Measurements from ENCODE around the gene DCST2.

Gene DCST2

DNA sequence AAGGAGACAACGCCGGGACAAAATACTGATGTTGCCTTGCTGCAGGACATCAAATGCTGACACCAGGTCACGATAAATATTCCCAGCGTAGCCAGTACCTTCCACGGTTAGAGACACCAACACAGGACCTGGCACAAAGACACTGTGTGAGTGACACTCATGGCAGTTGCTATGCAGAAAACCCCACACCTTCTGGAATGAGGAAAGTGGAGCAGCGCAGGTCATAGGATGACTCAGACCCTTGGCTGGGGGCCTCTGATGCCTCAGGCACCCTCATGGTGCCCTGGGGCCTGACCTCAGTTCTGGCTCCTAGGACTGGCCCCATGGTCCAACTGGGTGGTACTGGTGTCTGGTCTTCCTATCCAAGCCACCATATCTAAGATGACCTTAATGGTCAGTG is 7.0 kb downstream of the DCST2 start:
- Histone ChIP-seq H3K9ac (ENCODE audit: low read length in 5 of 5) (no peak overlapping the region), H3K4me3 (ENCODE audit: low read depth in 1 of 5, low read length in 5 of 5) (no peak overlapping the region), H3K36me3 (ENCODE audit: control insufficient read depth in 5 of 5, insufficient read depth in 5 of 5, low read length in 5 of 5) (no peaks in the 10 kb centered on the region), H3K27ac (ENCODE audit: low read depth, low read length) (no peak overlapping the region), H3K4me1 (ENCODE audit: control insufficient read depth in 5 of 5, insufficient read depth in 5 of 5, low read length in 5 of 5) (no peaks in the 10 kb centered on the region), H3K27me3 (ENCODE audit: control insufficient read depth in 5 of 5, insufficient read depth in 4 of 5, low read length in 5 of 5) (no peaks in the 10 kb centered on the region), H3K9me3 (ENCODE audit: control insufficient read depth in 5 of 5, low read length in 5 of 5) (no peaks in the 10 kb centered on the region)

DNA sequence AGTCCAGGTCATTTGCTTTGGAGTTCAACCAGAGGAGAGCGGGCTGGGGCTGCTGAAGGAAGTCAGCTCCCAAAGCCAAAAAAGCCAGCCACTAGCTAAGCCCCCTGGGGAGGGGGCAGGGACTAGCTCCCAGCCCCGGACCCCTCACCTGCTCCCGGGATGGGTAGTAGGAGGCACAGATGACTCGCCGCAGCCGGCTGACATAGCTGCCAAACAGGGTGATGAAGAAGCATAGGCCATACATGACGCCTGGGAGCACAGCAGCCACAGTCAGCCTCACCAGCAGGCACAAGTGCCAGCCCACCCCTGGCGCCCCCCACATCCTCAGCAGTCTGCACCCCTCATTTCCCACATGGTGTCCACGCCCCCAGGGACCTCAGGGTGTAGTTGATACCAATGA is 7.4 kb downstream of the DCST2 start:
- Histone ChIP-seq H3K4me3 (ENCODE audit: low read depth in 1 of 5, low read length in 5 of 5) (no peak overlapping the region), H3K36me3 (ENCODE audit: control insufficient read depth in 5 of 5, insufficient read depth in 5 of 5, low read length in 5 of 5) (no peaks in the 10 kb centered on the region), H3K9ac (ENCODE audit: low read length in 5 of 5) (no peak overlapping the region), H3K27ac (ENCODE audit: low read depth, low read length) (no peak overlapping the region), H3K9me3 (ENCODE audit: control insufficient read depth in 5 of 5, low read length in 5 of 5) (no peaks in the 10 kb centered on the region), H3K27me3 (ENCODE audit: control insufficient read depth in 5 of 5, insufficient read depth in 4 of 5, low read length in 5 of 5) (no peaks in the 10 kb centered on the region), H3K4me1 (ENCODE audit: control insufficient read depth in 5 of 5, insufficient read depth in 5 of 5, low read length in 5 of 5) (no peaks in the 10 kb centered on the region)

DNA sequence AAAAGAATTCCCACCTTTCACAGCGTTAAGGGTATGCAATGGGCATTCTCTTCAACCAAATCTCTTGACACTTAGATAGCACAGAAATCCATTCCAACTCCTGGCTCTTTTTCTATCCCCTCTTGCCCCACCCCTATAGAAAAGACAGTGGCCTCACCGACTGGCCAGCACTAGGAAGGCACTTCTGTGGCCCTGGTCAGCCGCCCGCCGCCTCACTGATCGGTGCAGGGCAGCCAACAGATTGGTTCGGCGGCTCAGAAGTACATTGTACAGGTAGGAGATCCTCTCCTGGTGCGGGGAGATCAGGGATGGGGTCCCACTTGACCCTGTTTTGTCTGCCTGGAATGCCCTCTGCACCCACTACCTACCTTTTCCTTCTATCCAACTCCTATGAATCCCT is 9.3 kb downstream of the DCST2 start:
- Histone ChIP-seq H3K27me3 (ENCODE audit: control insufficient read depth in 5 of 5, insufficient read depth in 4 of 5, low read length in 5 of 5) (no peaks in the 10 kb centered on the region), H3K4me1 (ENCODE audit: control insufficient read depth in 5 of 5, insufficient read depth in 5 of 5, low read length in 5 of 5) (peaks cover 0 to 4% (median under 1%) of the 10 kb centered on the region in 5 donors), H3K9ac (ENCODE audit: low read length in 5 of 5) (no peak overlapping the region), H3K4me3 (ENCODE audit: low read depth in 1 of 5, low read length in 5 of 5) (no peak overlapping the region), H3K27ac (ENCODE audit: low read depth, low read length) (no peak overlapping the region), H3K9me3 (ENCODE audit: control insufficient read depth in 5 of 5, low read length in 5 of 5) (no peaks in the 10 kb centered on the region), H3K36me3 (ENCODE audit: control insufficient read depth in 5 of 5, insufficient read depth in 5 of 5, low read length in 5 of 5) (no peaks in the 10 kb centered on the region)

DNA sequence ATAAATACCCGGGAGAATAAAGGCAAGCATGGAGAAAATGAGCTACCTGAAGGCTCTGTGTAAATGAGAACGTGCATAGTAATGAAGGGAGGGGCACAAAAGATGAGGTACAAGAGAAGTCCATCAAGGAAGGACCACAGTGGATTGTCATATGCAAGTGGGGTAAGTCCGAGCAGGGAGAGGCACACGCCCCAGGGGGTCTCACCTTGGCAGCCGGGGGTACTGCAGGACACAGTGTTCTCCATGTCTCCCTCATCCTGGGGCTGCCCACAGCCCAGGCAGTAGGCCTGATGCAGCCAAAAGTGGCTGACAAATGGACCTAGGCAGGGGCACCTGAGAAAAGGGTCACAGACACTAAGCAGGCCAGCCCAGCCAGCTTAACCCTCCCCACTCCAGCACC is 10.0 kb downstream of the DCST2 start:
- Histone ChIP-seq H3K27ac (ENCODE audit: low read depth, low read length) (no peak overlapping the region), H3K4me3 (ENCODE audit: low read depth in 1 of 5, low read length in 5 of 5) (no peak overlapping the region), H3K4me1 (ENCODE audit: control insufficient read depth in 5 of 5, insufficient read depth in 5 of 5, low read length in 5 of 5) (peaks cover 0 to 11% (median 8%) of the 10 kb centered on the region in 5 donors), H3K27me3 (ENCODE audit: control insufficient read depth in 5 of 5, insufficient read depth in 4 of 5, low read length in 5 of 5) (no peaks in the 10 kb centered on the region), H3K36me3 (ENCODE audit: control insufficient read depth in 5 of 5, insufficient read depth in 5 of 5, low read length in 5 of 5) (no peaks in the 10 kb centered on the region), H3K9ac (ENCODE audit: low read length in 5 of 5) (no peak overlapping the region), H3K9me3 (ENCODE audit: control insufficient read depth in 5 of 5, low read length in 5 of 5) (no peaks in the 10 kb centered on the region)

DNA sequence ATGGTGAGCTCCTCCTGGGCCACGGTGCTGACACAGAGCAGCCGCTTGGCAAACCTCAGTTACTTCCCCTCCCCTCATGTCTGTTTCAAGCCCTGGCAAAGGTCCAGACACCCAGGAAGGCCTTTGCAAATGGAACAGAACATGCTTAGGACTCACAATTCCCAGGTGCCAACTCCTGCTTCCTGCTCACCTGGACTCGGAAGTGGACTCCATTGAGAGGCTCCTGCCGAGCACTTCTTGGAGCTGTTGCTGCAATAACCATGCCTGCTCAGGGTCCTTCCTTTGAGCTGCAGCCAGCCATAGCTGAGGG is 10.7 kb downstream of the DCST2 start:
- Histone ChIP-seq H3K9me3 (ENCODE audit: control insufficient read depth in 5 of 5, low read length in 5 of 5) (no peaks in the 10 kb centered on the region), H3K36me3 (ENCODE audit: control insufficient read depth in 5 of 5, insufficient read depth in 5 of 5, low read length in 5 of 5) (no peaks in the 10 kb centered on the region), H3K27ac (ENCODE audit: low read depth, low read length) (no peak overlapping the region), H3K4me1 (ENCODE audit: control insufficient read depth in 5 of 5, insufficient read depth in 5 of 5, low read length in 5 of 5) (peaks cover 0 to 19% (median 13%) of the 10 kb centered on the region in 5 donors), H3K4me3 (ENCODE audit: low read depth in 1 of 5, low read length in 5 of 5) (no peak overlapping the region), H3K27me3 (ENCODE audit: control insufficient read depth in 5 of 5, insufficient read depth in 4 of 5, low read length in 5 of 5) (no peaks in the 10 kb centered on the region), H3K9ac (ENCODE audit: low read length in 5 of 5) (no peak overlapping the region)

DNA sequence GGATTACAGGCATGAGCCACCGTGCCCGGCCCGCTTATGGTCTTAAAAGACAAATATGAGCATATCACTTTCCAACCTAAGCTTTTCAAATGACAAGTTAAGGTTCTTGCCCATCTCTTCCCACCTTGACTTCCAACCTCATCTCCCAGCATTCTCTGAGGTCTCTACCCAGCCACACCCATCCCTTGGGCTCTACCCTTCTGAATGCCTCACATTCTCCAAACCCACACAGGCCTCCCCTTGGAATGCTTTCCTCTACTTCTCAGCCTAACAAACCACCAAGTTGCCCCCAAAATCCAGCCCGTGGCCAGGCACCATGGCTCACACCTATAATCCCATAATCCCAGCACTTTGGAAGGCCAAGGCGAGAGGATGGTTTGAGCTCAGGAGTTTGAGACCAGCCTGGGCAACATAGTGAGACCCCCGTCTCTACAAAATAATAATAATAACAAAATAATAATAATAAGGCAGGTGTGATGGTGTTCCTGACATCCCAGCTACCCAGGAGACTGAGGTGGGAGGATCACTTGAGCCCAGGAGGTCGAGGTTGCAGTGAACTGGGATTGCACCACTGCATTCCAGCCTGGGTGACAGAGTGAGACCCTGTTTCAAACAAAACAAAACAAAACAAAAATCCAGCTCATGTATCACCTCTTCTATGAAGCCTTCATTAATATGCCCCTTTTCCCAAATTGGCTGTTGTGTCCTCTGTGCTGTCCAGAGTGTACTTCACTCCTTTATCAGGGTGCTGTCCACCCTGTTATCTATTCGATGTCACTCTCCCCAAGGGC is 11.2 kb downstream of the DCST2 start:
- Histone ChIP-seq H3K4me3 (ENCODE audit: low read depth in 1 of 5, low read length in 5 of 5) (no peak overlapping the region), H3K36me3 (ENCODE audit: control insufficient read depth in 5 of 5, insufficient read depth in 5 of 5, low read length in 5 of 5) (no peaks in the 10 kb centered on the region), H3K4me1 (ENCODE audit: control insufficient read depth in 5 of 5, insufficient read depth in 5 of 5, low read length in 5 of 5) (peaks cover 0 to 23% (median 19%) of the 10 kb centered on the region in 5 donors)

DNA sequence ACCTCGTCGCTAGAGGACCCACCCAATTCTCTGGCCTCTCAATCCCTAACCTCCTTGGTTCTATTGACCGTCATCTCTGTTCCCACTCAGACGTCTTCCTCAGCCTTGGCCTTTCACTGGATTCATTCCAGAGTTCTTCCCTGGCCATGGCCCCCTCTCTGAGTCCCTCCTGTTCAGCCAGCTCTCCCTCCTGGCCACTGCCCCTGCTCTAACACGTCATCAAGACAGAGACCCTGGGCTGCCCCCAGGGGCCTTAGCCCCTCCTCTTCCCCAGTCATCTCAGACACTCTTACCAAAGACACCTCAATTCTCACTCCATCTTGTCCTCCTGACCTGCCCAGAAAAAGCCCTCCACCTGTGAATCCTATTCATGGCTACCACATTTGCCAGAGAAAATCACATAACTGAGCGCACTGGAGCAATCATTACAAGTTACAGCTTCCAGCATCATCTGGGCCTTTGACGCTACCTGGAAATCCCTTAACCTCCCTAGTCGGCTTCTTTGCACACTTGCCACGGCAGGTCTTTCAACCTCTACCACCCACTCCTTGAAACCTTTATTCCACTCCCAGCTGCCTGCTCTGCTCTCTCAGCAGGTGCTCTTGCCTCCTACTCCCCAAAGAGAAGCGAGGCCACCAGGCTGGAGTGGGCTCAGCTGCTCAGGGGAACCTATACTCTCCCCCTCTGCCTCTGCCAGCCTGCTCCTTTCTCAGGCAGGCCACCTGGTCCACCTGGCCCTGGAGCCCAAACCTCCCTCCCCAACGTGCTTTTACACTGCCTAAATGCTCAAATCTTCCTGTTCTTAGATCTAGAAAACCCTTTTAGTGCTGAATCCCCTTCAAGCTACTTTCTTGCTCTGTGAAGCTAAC is 14.0 kb downstream of the DCST2 start:
- no peak overlapping the region for H3K4me3 ChIP-seq (ENCODE audit: low read depth in 1 of 5, low read length in 5 of 5)
- peaks cover 0 to 21% (median 17%) of the 10 kb centered on the region in 5 donors for H3K36me3 ChIP-seq (ENCODE audit: control insufficient read depth in 5 of 5, insufficient read depth in 5 of 5, low read length in 5 of 5)
- H3K4me1 ChIP-seq (ENCODE audit: control insufficient read depth in 5 of 5, insufficient read depth in 5 of 5, low read length in 5 of 5), result peaks cover 0 to 33% (median 27%) of the 10 kb centered on the region in 5 donors
- H3K9me3 ChIP-seq (ENCODE audit: control insufficient read depth in 5 of 5, low read length in 5 of 5), result no peaks in the 10 kb centered on the region
- H3K27ac ChIP-seq (ENCODE audit: low read depth, low read length), result no peak overlapping the region
- peak overlapping the region in 1 of 5 donors; percentile 58 for H3K9ac ChIP-seq (ENCODE audit: low read length in 5 of 5)
- no peaks in the 10 kb centered on the region for H3K27me3 ChIP-seq (ENCODE audit: control insufficient read depth in 5 of 5, insufficient read depth in 4 of 5, low read length in 5 of 5)

More for the DNA sequence above, 11.2 kb downstream of the DCST2 start:
- no peaks in the 10 kb centered on the region for H3K27me3 ChIP-seq (ENCODE audit: control insufficient read depth in 5 of 5, insufficient read depth in 4 of 5, low read length in 5 of 5)
- H3K9me3 ChIP-seq (ENCODE audit: control insufficient read depth in 5 of 5, low read length in 5 of 5), result no peaks in the 10 kb centered on the region
- no peak overlapping the region for H3K27ac ChIP-seq (ENCODE audit: low read depth, low read length)
- peak overlapping the region in 1 of 5 donors; percentile 20 for H3K9ac ChIP-seq (ENCODE audit: low read length in 5 of 5)

DNA sequence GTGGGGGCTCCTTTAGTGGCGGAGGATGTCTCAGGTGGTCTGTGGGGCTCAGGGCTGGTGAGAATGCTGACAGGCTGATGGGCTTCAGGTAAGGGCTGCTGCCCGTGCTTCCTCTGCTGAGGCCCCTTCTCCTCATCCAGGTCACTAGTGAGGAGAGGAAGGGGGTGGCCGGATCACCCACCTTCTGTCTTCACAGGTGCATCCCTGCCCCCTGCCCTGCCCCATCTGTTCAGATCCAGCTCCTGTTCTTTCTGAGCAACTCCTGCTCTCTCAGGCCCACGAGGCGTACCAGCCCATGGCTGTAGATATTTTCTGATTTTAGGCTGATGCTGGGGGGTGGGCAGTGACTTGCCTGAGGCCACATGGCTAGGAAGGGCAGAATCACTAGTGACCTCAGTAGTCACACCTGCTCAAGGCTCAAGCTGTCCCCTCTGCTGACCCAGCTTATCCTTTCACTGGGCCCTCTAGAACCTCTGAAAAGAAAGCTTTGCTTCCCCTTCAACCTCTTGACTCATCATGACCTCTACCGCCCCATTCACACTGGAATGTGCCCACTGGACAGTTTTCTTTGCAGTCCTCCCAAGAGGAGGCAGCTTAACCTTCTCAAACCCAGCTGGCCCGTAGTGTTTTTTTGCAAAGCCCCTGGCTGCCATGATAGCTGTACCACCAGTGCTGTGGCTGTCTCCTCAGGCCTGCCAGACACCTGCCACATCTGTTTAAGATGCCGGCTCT is 14.8 kb downstream of the DCST2 start:
- peak overlapping the region in 3 of 5 donors; percentile 43 to 66 (median 58) for H3K9ac ChIP-seq (ENCODE audit: low read length in 5 of 5)
- H3K27me3 ChIP-seq (ENCODE audit: control insufficient read depth in 5 of 5, insufficient read depth in 4 of 5, low read length in 5 of 5), result no peaks in the 10 kb centered on the region
- H3K27ac ChIP-seq (ENCODE audit: low read depth, low read length), result peak overlapping the region; percentile 96
- H3K4me1 ChIP-seq (ENCODE audit: control insufficient read depth in 5 of 5, insufficient read depth in 5 of 5, low read length in 5 of 5), result peaks cover 0 to 35% (median 27%) of the 10 kb centered on the region in 5 donors
- H3K9me3 ChIP-seq (ENCODE audit: control insufficient read depth in 5 of 5, low read length in 5 of 5), result no peaks in the 10 kb centered on the region
- H3K36me3 ChIP-seq (ENCODE audit: control insufficient read depth in 5 of 5, insufficient read depth in 5 of 5, low read length in 5 of 5), result peaks cover 0 to 29% (median 21%) of the 10 kb centered on the region in 5 donors
- H3K4me3 ChIP-seq (ENCODE audit: low read depth in 1 of 5, low read length in 5 of 5), result peak overlapping the region in 1 of 5 donors; percentile 9

DNA sequence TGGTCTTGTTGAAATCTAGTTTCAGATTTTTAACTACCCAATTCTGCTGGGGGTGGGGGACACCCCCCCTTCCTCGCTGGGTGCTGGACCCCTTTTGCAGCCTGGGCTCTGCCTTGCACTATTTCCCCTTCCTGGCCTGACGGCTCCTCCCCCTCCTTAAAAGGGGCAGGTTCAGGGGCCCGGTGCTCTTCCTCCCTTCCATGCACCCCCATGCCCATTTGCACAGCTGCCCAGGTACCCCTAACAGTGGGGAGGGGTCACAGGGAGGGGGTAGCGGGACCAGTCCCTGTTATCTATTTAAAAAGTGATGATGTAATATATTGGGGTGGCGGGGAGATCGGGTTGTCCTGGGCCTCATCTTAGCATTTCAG is 15.7 kb downstream of the DCST2 start:
- H3K36me3 ChIP-seq (ENCODE audit: control insufficient read depth in 5 of 5, insufficient read depth in 5 of 5, low read length in 5 of 5), result peaks cover 0 to 29% (median 21%) of the 10 kb centered on the region in 5 donors
- H3K4me1 ChIP-seq (ENCODE audit: control insufficient read depth in 5 of 5, insufficient read depth in 5 of 5, low read length in 5 of 5), result peaks cover 0 to 40% (median 32%) of the 10 kb centered on the region in 5 donors
- H3K9me3 ChIP-seq (ENCODE audit: control insufficient read depth in 5 of 5, low read length in 5 of 5), result no peaks in the 10 kb centered on the region
- H3K27ac ChIP-seq (ENCODE audit: low read depth, low read length), result peak overlapping the region; percentile 96
- H3K27me3 ChIP-seq (ENCODE audit: control insufficient read depth in 5 of 5, insufficient read depth in 4 of 5, low read length in 5 of 5), result no peaks in the 10 kb centered on the region
- peak overlapping the region in 4 of 5 donors; percentile 51 to 62 (median 56) for H3K4me3 ChIP-seq (ENCODE audit: low read depth in 1 of 5, low read length in 5 of 5)
- H3K9ac ChIP-seq (ENCODE audit: low read length in 5 of 5), result peak overlapping the region in 4 of 5 donors; percentile 58 to 77 (median 66)

Data from subcutaneous abdominal adipose tissue (tissue), 5 donors.